Frontal cortex (tissue), 4 donors: ENCODE measurements around the gene GOLIM4. TPM values are rescaled to one million over a fixed set of nuclear protein-coding genes. Genes with fewer than 3 reads are reported as not detected.

ENCODE experiments used
- DNase-seq, 2 donors: peaks; one replicate each; pipeline ENCODE4 v3.0.0; 2012; ENCODE audit warnings: low spot score in 2 of 2
- FAIRE-seq: peaks from 2 replicates; lab custom pipeline; 2012; peaks lifted over from hg19 to GRCh38; lab: Jason Lieb, UNC
- total RNA-seq: library from RNA; depleted of rRNA; stranded (reverse); fragments of >200 nt; gene quantifications from one replicate; pipeline ENCODE4 v1.2.3, GENCODE V29; 2014
- donor health status: control.
- donor health status: control.
- donor health status: control.

Gene GOLIM4
- total RNA-seq, 1 donor from 2014 or later = 17.5 TPM

- no peak for FAIRE-seq
- no peak for DNase-seq
These were observed 7.1 kb upstream of the GOLIM4 start for GRCh38 chr3:168102735-168103410.

GRCh38 chr3:168100777-168101492 lies 5.2 kb upstream of the GOLIM4 start:
- DNase-seq (no peak), FAIRE-seq (no peak)

- no peak for FAIRE-seq
- no peak for DNase-seq
These were observed 1.7 kb upstream of the GOLIM4 start for GRCh38 chr3:168097381-168097780.

DNA sequence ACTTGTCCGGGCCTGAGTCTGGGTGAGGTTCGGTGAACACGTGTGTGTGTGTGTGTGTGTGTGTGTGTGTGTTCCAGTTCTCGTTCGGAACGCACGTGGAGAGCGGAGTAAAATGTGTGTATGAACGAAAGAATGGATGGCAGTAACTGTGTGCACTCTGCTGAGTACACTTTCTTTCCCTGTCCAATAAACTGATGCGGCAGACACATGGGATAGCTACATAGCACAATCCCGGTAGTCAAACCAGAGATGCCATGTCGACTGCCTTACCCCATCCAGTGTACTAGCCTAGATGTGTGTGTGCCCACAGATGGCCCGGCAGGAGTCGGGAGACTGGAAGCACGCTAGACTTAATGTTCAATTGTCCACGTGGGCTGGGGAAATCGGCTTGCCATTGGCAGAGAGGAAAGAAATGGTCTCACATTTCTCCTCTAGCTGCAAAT lies 507 bp upstream of the GOLIM4 start:
- peak; percentile 41 to 46 for DNase-seq
- FAIRE-seq = no peak

- FAIRE-seq = no peak
- peak; percentile 36 to 44 for DNase-seq
These were observed 680 bp downstream of the GOLIM4 start for GRCh38 chr3:168094877-168095610.

- FAIRE-seq = no peak
- DNase-seq = no peak
These were observed 1.2 kb downstream of the GOLIM4 start for GRCh38 chr3:168094580-168094876.

- DNase-seq (no peak), FAIRE-seq (no peak)
These were observed 1.9 kb downstream of the GOLIM4 start for GRCh38 chr3:168093790-168094189.

- no peak for FAIRE-seq
- no peak for DNase-seq
These were observed 2.5 kb downstream of the GOLIM4 start for GRCh38 chr3:168093229-168093628.

GRCh38 chr3:168091941-168092340 lies 3.8 kb downstream of the GOLIM4 start:
- DNase-seq = no peak
- FAIRE-seq = no peak

- FAIRE-seq = no peak
These were observed 4.3 kb downstream of the GOLIM4 start for GRCh38 chr3:168091302-168091858.

GRCh38 chr3:168090306-168091085 lies 5.2 kb downstream of the GOLIM4 start:
- no peak for DNase-seq
- no peak for FAIRE-seq

More at GRCh38 chr3:168091302-168091858, 4.3 kb downstream of the GOLIM4 start:
- no peak for DNase-seq

DNA sequence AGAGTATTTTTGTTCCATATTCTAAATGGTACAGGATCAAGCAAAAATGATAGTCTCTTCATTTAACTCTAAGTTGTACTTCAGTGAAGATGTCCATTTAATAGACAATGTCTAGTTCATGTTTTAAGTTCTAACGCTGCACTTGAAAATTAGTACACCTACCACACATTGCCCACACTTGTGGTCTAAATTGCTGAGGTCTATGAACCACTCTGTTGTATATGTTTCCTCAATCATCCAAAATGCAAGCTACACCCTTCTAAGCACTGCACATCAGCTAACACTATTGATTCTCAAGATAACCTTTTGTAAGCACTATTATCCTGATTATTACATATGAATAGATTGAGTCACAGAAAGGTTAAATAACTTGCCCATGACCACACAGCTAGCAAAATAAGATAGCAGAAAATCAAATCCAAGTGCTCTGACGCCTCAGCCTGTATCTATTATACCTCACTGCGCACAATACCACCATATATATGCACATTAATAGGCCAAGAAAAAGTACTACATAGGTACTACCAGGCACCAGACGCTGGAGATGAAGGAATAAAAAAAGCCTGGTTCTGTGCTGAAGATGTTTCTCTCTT lies 6.4 kb downstream of the GOLIM4 start:
- DNase-seq (no peak), FAIRE-seq (no peak)

DNA sequence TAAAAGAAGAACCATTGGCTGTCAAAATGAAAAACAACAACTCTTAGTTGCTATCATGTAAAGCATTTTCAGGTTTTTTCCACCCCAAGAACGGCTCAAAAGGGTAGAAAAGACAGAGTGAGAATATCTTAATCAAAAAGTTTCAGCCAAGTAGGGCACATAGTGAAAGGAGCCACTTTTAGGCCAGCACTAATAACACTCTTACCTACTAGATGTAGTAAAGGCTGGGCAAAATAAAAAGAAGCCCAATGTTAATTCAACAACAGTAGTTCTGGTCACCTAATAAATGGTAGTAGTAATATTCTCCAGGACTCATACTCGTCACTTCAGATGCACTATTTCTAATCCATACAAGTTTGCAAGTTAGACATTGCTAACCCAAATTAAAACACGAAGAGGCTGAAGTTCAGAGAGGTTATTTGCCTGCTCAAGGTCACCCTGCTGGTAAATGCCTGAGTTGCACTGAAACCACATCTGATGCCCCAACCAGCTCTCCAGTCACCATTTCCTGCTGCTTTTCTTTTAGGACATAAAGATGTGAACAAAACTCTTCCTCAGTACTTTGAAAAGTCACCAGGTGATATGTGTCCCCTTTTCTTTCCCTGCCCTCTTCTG lies 7.5 kb downstream of the GOLIM4 start:
- no peak for DNase-seq
- FAIRE-seq = no peak

DNA sequence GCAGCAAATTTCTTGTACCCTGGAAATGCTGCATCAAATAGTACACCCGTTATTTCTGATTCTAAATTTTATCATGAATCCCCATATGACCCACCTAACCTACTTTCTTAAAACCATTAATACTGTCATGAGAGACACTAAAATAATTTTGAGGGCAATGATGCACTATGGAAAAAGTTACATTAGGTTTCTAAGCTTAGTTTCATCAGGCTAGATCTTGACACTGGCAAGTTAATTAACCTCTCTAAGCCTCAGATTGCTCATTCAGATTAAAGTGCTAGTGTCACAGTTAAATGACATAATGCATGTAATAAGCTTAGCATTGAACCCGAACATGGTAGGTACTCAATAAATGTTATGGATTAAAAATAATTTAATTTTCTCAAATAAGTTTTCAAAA lies 8.2 kb downstream of the GOLIM4 start:
- no peak for DNase-seq
- FAIRE-seq = no peak

DNA sequence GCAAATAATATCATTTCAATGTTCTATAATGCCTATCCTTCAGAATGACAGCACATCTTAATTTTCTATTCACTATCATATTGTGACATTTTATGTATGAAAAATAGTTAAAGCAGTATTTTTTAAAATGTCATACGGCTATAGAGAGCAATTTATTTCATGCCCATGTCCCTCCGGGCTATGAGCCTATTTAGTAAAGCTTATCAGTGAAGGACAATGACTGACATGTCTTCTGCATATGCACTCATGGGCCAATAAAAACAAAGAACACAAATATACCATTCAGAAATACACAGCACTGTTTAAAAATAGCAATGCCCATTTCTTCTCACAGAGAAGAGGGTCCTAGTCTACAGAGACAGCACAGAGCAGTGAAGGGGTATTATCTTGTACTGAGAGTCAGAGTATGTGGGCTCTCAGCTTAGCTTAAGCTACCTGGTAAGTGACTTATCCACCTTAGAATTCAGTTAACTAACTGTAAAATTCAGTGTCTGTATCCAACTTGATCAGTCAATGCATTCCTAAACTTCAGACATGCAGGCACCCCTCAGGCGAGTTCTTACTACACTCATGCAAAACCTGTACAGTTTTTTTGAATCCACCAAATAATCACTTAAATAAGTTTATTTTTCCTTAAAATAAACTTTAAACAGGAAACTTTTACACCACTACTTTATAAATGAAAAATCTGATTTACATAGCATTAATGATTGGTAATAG lies 9.0 kb downstream of the GOLIM4 start:
- DNase-seq = no peak
- no peak for FAIRE-seq

- DNase-seq (no peak), FAIRE-seq (no peak)
These were observed 10.1 kb downstream of the GOLIM4 start for GRCh38 chr3:168085491-168086119.

DNA sequence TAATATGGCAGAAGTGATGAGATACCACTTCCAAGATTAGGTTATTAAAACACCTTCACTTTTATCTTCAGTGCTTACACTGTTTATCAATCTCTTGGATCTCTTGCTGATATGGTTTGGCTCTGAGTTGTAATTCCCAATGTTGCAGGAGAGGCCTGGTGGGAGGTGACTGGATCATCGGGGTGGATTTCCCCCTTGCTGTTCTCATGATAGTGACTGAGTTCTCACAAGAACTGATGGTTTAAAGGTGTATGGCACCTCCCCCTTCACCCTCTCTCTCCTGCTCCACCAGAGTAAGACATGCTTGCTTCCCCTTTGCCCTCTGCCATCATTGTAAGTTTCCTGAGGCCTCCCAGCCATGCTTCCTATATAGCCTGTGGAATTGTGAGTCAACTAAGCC lies 11.8 kb downstream of the GOLIM4 start:
- DNase-seq (no peak), FAIRE-seq (no peak)

- no peak for DNase-seq
- FAIRE-seq = no peak
These were observed 13.9 kb downstream of the GOLIM4 start for GRCh38 chr3:168081856-168082255.
